Stimulated activated CD4-positive, alpha-beta T cell treated with anti-CD3 and anti-CD28 coated beads, Interleukin-1b, Interleukin-23, amount 100 ng/mL, for 4 hours (primary cell): ENCODE data around the gene OR6V1.
"Not testable (repeated sequence)": the region's sequence is repeated elsewhere in the genome, so short reads cannot be mapped to it uniquely, and the experiment has no call there.

Experiments used
- DNase-seq, 2 donors: peaks; one replicate each; pipeline ENCODE4 v3.0.0-alpha.2; 2020; ENCODE audit warnings: low read depth in 2 of 2

Gene OR6V1

GRCh38 chr7:143042790-143043271 is 9.3 kb upstream of the OR6V1 start:
- DNase-seq = no peak

GRCh38 chr7:143043391-143043790 is 8.8 kb upstream of the OR6V1 start:
- DNase-seq = no peak

GRCh38 chr7:143046426-143046851 is 5.7 kb upstream of the OR6V1 start:
- no peak for DNase-seq

GRCh38 chr7:143047326-143047725 is 4.8 kb upstream of the OR6V1 start:
- no peak for DNase-seq

GRCh38 chr7:143048827-143049226 is 3.3 kb upstream of the OR6V1 start:
- DNase-seq = no peak

GRCh38 chr7:143049362-143049761 is 2.8 kb upstream of the OR6V1 start:
- no peak for DNase-seq

GRCh38 chr7:143050931-143051330 is 1.2 kb upstream of the OR6V1 start:
- no peak for DNase-seq

- DNase-seq = no peak
These were observed 2.5 kb downstream of the OR6V1 start for GRCh38 chr7:143054621-143055020.

GRCh38 chr7:143055754-143056153 is 3.6 kb downstream of the OR6V1 start:
- no peak for DNase-seq

- no peak for DNase-seq
These were observed 11.6 kb downstream of the OR6V1 start for GRCh38 chr7:143063741-143064140.

- DNase-seq = no peak
These were observed 16.3 kb downstream of the OR6V1 start for GRCh38 chr7:143068446-143068845.

- no peak for DNase-seq
These were observed 17.9 kb downstream of the OR6V1 start for GRCh38 chr7:143069912-143070500.

- DNase-seq = no peak
These were observed 21.4 kb downstream of the OR6V1 start for GRCh38 chr7:143073556-143073955.

- DNase-seq = no peak
These were observed 22.0 kb downstream of the OR6V1 start for GRCh38 chr7:143074141-143074540.

GRCh38 chr7:143085109-143085508 is 33.0 kb downstream of the OR6V1 start:
- no peak for DNase-seq

- not testable (repeated sequence) for DNase-seq
These were observed 33.5 kb downstream of the OR6V1 start for GRCh38 chr7:143085610-143086009.

- DNase-seq = not testable (repeated sequence)
These were observed 36.5 kb downstream of the OR6V1 start for GRCh38 chr7:143088549-143089231.

GRCh38 chr7:143096146-143096545 is 44.0 kb downstream of the OR6V1 start:
- no peak for DNase-seq

GRCh38 chr7:143099579-143099978 is 47.4 kb downstream of the OR6V1 start:
- DNase-seq = not testable (repeated sequence)
